ENCODE results near the gene TMEM179. TPM values are rescaled to one million over a fixed set of nuclear protein-coding genes. Genes with fewer than 3 reads are reported as not detected.
A peak's percentile ranks its signal among the peaks of the same experiment; 100 is the strongest.

Gene TMEM179
- total and polyA plus RNA-seq, 2 of the 8 experiments (the other 6 are each of a cell fraction or from before 2014, with no cell fraction given): 2.9 to 4.0 TPM

- no peak for TF ChIP-seq CHD7 (IDR thresholded peaks at IDR 0.05; ENCODE audit: insufficient replicate concordance, low read length)
- no peak; the same call in 1 of the 2 replicates for TF ChIP-seq SUZ12 (IDR thresholded peaks at IDR 0.05; ENCODE audit: low read length)
- no peak for TF ChIP-seq SAP30 (IDR thresholded peaks at IDR 0.05; ENCODE audit: insufficient read depth, insufficient replicate concordance, low read length)
- TF ChIP-seq KDM5A (IDR thresholded peaks at IDR 0.05; ENCODE audit: low read length): no peak
- TF ChIP-seq YY1 (IDR thresholded peaks at IDR 0.05; ENCODE audit: low read depth, low read length): peak; percentile 72; the same call in 1 of the 2 replicates
- TF ChIP-seq RNF2 (IDR thresholded peaks at IDR 0.05; ENCODE audit: borderline replicate concordance, low read depth, low read length, missing control alignments, poor library complexity, severe bottlenecking): no peak
- no peak for TF ChIP-seq CHD2 (IDR thresholded peaks at IDR 0.05; ENCODE audit: low read length)
- TF ChIP-seq JUN (IDR thresholded peaks at IDR 0.05; ENCODE audit: low read depth, low read length): no peak
Observed at GRCh38 chr14:104650057-104650980, 45.7 kb upstream of the TMEM179 start (continued).

All from H1 (cell line).